Islet precursor cell (in vitro differentiated cells): ENCODE measurements around the gene TTC4.

Source experiments
- DNase-seq: peaks from one replicate; pipeline ENCODE4 v3.0.0-alpha.2; 2018

TTC4 gene, protein sequence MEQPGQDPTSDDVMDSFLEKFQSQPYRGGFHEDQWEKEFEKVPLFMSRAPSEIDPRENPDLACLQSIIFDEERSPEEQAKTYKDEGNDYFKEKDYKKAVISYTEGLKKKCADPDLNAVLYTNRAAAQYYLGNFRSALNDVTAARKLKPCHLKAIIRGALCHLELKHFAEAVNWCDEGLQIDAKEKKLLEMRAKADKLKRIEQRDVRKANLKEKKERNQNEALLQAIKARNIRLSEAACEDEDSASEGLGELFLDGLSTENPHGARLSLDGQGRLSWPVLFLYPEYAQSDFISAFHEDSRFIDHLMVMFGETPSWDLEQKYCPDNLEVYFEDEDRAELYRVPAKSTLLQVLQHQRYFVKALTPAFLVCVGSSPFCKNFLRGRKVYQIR

DNA sequence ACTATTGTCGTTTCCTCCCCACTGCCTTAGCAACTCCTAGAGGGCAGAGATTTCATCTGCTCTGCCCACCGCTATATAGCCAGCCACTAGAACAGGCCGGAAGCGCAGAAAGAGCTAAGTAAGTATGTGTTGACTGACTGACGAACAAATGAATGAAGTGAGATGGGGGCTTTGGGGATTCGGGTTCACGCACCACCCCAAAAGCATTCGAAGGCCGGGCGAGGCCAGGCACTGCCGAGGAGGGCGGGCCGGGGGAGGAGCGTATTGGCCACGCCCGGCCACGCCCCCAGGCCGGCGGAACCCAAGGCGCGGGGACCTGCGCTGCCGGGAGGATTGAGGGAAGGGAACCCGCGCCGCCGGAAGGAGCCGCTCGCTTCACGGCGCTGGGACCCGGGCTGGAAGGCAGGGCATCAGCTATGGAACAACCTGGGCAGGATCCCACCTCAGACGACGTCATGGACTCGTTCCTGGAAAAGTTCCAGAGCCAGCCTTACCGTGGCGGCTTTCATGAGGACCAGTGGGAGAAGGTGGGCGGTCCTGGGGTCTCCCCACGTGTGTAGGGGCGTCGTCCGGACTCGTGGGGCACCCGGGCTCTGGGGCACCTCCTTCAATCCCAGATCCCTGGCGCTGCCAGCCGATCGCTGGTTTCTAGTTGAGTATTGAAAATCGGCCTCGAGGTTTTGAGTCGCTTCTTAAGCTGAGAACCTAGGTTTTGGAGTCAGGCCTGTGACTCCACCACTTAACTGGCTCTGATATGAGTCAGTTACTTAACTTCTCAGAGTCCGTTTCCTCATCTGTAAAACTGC is at the start of gene TTC4:
Gene TTC4, plus strand, starts transcription at position 369 of the 806 bp plus-strand sequence. Its CDS starts 48 bp downstream, at position 417.
- DNase-seq, result peak; percentile 89

DNA sequence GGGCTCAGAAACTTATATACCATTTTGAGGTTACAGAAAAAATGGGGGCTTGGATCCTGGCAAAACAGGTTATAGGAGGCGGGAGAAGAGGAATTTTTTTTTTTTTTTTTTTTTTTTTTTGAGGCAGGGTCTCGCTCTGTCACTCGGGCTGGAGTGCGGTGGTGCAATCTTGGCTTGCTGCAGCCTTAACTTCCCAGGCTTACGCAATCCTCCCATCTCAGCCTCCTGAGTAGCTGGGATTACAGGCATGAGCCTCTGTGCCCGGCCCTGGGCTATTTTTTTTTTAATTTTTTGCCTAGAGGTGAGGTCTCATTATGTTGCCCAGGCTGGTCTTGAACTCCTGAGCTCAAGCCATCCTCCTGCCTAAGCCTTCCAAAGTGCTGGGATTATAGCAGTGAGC is 49.3 kb upstream of the TTC4 start:
- no peak for DNase-seq

DNA sequence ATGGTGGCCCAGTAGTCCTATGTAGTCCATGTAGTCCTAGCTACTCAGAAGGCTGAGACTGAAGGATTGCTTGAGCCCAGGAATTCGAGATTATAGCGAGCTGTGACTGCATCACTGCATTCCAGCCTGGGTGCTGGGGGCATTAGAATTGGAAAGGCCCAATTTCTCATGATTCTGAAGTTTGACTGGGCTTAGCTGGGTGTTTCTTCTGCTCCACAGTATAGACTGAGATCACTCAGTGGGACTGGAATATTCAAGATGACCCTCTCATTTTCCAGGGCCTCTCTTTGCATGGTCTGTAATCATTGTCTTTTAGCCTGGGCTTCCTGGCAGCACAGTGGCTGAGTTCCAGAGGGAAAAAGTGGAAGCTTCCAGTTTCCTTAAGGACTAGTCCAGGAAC is 47.9 kb upstream of the TTC4 start:
- DNase-seq, result no peak

DNA sequence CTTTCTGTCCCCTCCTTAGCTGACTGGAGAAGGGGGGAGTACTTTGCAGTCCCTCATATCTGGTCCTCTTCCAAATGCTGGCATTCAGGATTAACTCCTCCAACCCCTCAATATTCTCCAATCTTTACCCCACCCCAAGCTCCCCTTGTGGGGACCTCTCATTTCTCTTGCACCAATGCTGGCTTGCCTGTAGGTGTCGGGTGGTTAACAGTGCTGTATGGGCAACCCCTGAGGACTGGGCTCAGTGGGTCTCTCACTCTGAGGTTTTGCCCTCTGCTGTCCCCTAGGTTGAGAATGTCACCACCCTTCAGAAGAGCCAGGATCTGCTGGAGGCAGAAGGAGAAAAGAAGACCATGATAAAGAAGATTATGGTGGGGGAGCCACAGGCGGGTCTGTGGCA is 47.1 kb upstream of the TTC4 start:
- no peak for DNase-seq

DNA sequence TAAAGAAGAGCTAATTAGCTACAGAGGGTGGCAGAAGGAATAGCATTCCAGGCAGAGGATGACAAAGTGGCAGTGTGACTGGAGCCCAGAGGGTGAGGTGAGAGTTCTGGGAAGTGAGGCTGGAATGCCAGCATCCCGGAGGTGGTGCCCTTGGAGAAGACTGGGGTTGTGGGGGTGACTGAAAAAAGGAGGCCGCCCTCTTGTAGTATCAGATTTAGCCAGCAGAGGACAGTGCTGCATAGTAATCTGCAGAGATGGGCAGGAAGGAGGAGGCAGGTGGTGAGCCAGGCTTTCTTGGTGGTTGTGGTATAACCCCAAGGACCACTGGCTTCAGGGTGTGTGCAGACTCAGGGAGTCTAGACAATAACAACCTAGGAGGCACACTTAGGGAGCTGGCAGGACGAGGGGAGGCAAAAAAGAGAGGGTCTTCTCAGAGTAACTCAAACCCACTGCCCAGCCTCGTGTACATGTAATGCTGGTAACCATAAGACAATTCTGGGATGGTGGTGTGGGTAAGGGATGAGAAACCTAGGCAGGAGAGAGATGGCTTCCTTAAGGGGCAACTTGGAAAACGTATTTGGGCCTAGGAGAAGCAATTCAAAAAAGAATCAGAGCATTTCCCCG is 43.6 kb upstream of the TTC4 start:
- DNase-seq, result peak; percentile 77

DNA sequence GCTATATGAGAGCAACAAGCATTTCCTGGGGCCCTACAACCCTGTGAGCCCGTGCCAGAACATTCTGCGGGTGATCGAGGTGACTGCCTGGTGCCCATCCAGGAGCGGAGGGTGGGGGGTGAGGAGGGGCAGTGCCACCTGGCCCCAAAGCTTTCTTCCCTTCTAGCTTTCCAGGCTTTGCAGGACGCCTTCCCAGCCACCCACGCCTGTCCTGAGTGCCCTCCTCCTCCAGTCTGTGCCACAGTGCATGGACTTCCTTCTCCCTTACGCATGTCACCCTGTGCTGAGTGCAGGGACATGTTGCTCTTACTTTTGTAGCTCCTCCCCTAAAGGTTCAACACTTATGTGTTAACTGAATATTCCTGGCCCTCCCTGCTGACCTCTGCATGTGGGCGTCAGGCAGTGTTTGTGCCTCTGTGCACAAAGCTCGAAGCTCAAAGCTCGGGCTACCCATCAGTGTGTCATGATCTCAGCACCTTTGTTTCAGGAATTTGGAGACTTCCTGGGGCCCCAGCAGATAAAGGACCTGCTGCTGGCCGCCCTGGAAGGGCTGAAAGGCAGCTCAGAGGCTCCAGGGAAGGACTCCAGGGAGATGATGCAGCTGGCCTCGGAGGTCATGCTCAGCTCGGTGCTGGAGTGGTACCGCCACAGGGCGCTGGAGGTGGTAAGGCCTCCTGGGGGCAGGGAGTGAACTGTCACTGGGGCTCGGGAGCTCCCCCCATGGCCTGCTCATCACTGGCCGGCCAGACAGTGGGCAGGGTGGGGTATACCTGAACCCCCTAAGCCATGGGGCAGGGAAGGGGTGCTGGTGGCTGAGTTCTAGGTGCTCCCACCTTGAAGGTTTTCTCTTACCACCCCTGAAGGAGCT is 36.7 kb upstream of the TTC4 start:
- no peak for DNase-seq

DNA sequence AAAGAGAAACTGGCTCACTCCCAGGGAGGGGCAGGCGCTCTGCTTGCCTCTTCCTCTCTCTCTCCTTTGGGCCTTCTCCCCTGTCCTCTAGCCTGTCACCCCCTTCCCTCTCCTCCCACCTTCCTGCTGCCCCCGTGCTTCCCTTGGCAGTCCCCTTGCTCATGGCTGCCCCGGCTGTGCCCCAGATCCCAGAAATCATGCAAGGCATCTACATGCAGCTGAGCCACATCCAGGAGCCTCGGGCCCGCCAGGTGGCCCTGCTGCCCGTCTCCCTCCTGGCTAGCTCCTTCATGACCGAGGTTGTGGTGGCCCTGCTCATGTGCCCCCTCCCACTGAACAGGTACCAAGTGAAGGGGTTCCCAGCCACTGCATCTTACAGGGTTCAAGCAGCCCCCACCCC is 36.0 kb upstream of the TTC4 start:
- no peak for DNase-seq

DNA sequence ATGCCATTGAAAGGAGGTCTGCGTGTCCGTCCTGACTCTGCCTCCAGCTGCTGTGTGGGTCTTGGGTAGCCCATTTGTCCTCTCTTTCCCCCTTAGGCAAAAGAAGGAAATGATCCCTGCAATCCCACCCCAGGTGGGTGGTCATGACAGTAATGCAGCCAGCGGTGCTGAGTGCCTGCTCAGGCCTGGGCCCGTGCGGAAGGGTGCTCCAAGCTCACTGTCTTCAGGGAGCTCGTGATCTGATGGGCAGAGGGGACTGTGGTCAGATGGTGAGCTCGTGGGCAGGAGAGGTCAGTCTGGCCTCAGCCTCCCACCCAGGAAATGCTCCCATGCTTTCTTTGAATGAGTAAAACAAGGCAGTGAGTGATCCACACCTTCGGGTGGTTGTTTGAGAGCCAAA is 35.3 kb upstream of the TTC4 start:
- DNase-seq, result no peak

DNA sequence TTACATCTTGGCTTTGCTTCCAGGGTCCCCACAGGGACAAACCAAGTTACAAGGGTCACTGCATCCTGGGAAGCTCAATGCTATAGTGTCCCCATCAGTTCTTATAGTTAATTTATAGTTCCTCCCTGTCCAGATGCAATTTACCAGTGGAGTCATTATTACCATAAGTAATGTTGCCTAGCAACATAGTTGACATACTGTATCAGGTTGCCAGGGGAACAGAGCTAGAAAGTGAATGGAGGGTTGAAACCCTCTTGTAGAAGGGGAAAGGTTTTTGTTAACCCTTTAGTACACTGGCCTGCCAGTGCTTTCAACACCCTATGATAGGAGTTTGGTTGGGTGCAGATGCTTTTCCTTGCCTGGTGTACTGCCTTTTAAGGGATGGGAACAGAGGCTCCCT is 34.3 kb upstream of the TTC4 start:
- DNase-seq, result no peak

DNA sequence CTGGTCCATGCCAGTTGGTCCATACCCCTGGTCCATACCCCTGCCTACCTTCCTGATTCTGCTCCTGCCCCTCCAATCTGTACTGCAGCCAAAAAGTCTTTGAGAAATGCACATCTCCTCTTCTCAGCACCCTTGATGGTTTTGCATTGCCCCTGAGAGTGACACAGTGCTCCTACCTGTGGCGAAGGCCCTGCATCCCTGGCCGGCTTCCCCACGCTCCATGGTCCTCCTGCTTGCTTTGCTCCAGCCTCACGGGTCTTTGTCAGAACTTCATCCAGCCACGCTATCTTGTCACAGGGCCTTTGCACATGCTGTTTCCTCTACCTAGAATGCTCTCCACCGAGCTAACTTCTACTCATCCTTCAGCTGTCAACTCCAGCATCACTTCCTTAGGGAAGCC is 32.2 kb upstream of the TTC4 start:
- no peak for DNase-seq

DNA sequence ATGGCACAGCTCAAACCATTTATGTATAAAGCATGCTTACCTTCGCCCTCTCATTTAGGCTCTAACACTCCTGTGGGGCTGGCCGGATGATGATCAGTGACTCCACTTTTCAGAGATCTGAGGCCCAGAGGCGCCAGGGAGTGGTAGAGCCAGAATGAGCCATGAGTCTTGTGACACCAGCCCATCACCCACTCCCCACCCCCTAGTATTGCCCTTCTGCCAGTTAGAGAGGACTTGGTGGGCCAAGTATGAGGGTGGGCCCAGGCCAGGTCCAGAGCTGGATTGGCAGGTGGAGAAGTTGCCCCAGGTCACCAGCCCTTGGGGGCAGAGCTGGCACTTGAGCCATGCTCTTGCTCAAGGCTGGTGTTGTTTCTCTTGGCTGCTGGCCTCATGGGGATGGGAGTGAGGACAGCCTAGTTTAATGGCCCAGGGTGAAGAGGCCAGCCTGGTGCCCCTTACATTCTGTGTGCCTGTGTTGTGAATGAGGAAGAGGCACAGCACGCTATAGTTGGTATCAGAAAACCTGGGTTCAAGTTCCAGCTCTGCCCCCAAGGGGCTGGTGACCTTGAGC is 30.2 kb upstream of the TTC4 start:
- no peak for DNase-seq

DNA sequence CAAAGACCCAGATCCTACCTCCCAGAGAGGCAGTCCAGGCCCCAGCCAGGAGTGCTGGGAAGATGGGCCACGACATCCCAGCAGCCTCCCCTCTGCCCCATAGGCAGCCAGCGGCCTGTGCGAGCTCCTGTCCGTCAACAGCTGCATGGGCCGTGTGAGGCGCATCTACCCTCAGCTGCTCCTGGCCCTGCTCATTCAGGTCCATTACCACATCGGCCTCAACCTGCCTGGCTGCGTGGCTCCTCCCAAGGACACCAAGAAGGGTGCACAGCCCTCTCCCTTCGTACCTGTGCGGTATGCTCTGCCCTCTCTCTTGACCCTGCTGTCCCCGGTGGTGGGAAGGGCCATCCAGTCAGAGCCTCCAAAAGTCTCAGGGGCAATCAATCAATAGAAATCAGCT is 29.5 kb upstream of the TTC4 start:
- DNase-seq, result no peak

DNA sequence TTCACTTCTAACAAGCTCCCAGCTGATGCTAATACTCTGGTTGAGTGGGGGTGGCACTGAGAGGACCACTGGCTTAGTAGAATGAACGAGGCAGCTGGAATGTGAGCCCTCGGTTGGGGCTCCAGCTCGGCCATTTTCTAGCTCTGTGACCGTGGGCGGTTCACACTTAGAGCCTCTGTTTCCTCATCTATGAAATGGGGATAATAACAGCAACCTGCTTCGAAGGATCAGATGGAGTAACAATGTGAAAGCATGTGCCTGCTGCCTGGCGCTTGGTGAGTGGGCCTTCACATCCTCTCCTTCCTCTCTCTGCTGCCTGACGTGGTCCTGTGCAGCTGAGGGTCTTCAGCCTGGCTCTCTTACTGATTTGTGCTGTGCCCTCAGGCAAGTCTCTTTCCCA is 20.9 kb upstream of the TTC4 start:
- DNase-seq, result no peak

DNA sequence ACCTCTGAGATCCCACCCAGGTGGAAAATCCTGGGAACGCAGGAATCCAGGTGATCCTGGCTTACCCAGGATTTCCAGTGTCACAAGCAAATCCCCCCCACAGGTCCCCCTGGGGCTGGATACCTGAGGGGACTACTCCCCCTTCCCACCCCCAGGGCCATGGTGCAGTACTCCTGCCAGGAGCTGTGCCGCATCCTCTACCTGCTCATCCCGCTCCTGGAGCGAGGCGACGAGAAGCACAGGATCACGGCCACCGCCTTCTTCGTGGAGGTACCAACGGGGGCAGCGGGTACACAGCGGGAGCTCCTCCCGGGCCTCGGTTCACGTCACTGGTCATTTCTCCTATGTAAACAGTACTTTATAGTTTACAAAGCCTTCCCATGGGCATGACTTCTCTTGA is 20.4 kb upstream of the TTC4 start:
- no peak for DNase-seq

DNA sequence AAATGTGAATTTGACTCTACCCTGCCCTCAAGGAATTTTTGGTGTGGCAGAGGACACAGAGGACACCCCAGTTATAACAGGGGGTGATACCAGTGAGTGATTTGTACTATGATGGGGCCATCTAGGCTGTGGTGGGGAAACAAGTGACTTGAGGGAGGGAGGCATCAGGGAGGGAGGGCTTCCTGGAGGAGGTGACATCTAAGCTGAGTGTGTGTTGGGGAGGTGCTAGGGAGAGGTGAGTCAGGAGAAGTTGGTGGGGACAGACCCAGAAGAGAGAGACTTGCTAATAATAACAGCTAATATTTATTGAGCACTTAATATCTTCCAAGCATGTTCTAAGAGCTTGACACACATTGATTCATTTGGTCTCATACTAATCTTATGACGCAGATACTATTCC is 19.9 kb upstream of the TTC4 start:
- DNase-seq, result no peak

DNA sequence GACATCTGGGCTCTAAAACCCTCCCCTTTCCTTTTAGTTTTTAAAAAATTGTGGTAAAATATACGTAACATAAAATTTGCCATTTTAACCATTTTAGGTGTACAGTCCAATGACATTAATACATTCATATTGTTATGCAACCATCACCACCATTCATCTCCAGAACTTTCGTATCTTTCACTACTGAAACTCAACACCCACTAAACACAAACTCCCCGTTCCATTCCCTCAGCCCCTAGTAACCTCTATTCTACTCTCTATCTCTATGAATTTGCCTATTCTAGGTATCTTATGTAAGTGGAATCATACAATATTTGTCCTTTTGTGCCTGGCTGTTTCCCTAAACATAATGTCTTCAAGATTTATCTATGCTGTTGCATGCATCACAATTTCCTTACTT is 19.4 kb upstream of the TTC4 start:
- DNase-seq, result no peak

DNA sequence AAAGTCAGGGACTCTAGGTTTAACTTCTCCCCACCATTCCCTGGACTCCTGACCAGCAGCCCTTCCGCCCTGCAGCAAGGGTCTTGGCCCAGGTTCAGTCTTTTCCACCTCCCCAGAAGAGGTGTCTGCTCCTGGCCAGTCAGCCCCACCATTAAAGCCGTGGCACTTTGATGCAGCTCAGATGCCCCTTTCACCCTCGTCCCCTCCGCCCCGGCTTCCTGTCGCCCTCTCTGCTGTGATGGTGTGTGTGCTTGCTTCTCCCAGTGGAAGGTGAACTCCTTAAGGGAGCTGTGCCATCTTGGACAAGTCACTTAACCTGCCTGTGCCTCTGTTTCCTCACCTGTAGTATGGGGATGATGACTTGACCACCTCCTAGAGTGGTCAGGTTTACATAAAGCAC is 17.8 kb upstream of the TTC4 start:
- no peak for DNase-seq

DNA sequence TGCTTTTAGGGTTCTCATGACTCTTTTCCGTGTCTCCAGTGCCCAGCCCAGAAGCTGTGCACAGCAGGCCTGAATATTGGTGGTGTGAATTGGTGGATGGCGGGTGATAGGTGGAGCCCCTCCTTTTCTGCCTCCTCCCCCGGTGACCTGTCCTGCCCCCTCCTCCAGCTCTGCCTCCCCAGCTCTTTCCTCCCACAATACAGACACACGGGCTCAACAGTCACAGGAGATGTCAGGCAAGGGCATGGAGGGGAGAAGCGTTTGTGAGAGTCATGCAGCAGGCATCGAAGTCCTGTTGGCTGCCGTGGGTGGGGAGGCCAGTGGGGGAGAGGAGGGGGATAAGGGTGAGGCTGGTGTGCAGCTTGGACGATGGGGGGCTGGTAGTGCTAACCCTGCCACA is 17.3 kb upstream of the TTC4 start:
- no peak for DNase-seq

DNA sequence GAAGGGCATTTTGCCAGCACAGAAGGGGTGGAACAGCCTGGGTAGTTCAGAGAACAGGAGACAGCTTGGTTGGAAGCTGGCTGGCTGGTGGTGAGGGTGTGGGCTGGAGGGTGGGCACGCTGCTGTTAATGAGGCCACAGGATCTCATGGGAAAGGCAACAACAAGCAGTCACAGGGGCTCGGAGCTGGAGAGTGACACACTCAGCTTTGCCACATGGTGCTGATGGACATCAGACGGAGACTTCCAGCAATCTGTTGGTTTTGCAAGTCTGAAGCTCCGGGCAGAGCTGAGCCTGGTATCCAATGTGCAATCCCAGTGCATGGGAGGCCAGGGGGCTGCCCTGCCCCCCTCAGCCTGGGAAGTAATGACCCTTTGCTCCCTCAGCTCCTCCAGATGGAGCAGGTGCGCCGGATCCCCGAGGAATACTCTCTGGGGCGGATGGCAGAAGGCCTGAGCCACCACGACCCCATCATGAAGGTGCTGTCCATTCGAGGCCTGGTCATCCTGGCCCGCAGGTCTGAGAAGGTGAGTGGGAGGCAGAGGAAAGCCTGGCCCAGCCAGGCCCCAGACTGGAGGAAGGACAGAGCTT is 15.6 kb upstream of the TTC4 start:
- DNase-seq, result no peak

DNA sequence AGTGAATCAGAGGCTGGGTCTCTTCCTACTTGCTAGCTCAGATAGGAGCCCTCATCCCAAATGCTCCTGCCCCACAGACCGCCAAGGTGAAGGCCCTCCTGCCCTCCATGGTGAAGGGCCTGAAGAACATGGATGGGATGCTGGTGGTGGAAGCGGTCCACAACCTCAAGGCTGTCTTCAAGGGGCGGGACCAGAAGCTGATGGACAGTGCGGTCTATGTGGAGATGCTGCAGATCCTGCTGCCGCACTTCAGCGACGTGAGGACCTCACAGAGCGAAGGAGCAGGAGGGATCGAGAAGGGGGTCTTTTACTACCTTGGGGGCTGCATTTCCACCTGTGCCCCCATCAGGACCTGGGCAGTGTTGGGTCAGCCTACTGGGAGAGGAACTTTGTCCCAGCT is 14.6 kb upstream of the TTC4 start:
- DNase-seq, result no peak

DNA sequence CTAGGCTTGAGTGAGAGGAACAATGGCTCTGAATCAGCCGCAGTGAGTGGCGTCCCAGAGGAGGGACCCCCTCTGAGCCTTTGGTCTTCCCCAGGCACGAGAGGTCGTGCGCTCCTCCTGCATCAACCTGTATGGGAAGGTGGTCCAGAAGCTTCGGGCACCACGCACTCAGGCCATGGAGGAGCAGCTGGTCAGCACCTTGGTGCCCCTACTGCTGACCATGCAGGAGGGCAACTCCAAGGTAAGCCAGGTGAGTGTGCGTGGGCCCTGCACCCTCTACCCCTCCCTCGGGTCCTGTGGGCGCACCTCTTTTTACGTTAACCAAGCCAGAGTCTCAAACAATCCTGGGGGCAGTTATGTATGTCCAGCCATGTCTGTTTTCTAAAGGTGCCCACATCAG is 13.7 kb upstream of the TTC4 start:
- no peak for DNase-seq

DNA sequence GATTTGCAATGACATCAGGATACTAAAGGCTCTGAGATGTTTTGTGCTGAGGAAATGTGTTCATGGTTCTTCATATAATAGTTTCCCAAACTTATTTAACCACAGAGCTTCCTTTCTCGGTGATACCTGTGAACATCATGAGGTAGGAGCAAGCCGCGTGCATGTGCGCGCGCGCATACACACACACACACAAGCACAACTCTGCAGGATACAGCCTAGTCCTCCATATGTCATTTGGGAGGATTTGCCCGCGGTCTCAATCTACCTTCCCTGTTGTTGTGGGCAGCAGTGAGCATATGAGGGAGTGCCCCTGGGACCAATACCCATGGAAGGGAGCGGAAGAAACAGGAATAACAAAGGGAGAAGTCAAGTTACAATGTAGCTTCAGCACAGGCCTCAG is 12.2 kb upstream of the TTC4 start:
- no peak for DNase-seq
